Cardiac fibroblast (primary cell): ENCODE results near the gene PDE6A.

Experiments
- DNase-seq, 2 donors: peaks; one replicate each; pipeline versions ENCODE4 v3.0.0 to v3.0.0-alpha.2; 2010; ENCODE audit warnings: low read depth in 2 of 2
- H3K4me3 ChIP-seq, 2 donors: replicated peaks in 1 of 2; 1 replicate in 1 of 2; 2 replicates in 1 of 2; pipeline ENCODE4 v1.5.1; 2011; ENCODE audit warnings: low read depth in 2 of 2, low read length in 2 of 2, mild to moderate bottlenecking in 2 of 2, moderate library complexity in 1 of 2
- TF ChIP-seq, protein P1 (sequence below): IDR thresholded peaks from one replicate; pipeline ENCODE4 v1.5.1; 2011; ENCODE audit warnings: low read depth, mild to moderate bottlenecking, low read length, inconsistent platforms

PDE6A gene

DNA sequence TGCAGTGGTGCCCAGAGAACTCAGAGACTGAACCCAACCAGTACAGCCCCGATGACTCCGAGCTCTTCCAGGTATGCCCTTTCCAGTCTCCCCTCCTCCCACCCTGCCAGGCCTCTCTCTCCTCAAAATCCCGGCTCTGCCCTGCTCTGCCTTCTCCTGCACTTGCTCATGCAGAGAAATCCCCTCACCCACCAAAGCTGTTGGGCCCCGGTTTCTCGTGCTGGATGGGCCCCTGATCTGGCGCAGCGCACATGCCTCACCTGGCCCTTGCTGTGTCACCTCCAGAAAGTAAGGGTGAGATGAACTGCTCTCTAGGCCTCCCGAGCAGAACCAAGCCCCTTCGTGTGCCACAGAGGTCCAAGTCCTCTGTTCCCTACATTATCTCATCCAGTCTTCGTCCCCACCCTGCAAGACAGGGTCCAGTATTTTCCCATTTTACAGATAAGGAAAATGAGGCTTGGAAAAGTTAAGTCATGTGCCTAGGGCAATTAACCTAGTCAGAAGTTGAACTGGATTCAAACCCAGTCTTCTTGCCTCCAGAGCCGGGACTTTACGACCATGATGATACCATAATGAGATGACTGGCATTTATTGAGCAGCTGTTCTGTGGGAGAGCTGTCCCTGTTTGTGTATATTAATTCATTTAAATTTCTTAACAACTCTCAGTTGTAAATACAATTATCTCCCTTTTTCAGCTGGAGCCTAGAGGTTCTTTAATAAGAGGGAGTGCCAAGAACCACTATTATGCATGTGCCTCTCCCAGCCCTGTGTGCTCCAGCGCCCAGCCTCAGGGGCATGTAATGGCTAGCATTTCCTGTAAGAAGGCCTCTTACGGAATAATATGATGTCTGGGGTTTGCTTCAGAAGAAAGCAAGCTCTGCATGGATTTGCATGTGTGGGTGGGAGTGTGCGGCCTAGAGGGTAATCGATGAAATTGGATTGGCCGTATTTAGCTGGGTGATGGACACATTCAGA, 123.8 kb downstream of the PDE6A start:
- no peak for DNase-seq
- TF ChIP-seq, protein P1, sequence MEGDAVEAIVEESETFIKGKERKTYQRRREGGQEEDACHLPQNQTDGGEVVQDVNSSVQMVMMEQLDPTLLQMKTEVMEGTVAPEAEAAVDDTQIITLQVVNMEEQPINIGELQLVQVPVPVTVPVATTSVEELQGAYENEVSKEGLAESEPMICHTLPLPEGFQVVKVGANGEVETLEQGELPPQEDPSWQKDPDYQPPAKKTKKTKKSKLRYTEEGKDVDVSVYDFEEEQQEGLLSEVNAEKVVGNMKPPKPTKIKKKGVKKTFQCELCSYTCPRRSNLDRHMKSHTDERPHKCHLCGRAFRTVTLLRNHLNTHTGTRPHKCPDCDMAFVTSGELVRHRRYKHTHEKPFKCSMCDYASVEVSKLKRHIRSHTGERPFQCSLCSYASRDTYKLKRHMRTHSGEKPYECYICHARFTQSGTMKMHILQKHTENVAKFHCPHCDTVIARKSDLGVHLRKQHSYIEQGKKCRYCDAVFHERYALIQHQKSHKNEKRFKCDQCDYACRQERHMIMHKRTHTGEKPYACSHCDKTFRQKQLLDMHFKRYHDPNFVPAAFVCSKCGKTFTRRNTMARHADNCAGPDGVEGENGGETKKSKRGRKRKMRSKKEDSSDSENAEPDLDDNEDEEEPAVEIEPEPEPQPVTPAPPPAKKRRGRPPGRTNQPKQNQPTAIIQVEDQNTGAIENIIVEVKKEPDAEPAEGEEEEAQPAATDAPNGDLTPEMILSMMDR, result no peak
- no peak overlapping the region for H3K4me3 ChIP-seq

DNA sequence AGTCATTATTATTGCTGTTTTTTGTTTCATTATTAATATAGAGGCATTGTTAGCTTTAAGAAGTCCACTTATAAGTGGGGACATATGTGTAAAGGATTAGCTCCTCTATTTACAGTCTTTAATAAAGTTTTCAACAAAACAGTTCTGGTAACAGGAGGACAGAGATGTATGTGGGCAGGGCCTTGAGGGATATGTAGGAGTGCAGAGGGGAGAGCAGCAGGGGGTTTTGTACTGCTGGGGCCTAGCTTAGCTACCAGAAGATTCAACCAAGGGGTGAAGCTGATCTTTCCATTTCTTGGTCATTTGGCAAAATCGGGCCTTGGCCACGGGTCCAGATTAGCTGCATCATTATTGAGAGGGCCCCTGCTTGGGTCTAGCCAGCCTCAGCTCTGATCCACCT, 124.6 kb downstream of the PDE6A start:
- no peak for DNase-seq
- H3K4me3 ChIP-seq, result no peak overlapping the region
- TF ChIP-seq, protein P1, result no peak

DNA sequence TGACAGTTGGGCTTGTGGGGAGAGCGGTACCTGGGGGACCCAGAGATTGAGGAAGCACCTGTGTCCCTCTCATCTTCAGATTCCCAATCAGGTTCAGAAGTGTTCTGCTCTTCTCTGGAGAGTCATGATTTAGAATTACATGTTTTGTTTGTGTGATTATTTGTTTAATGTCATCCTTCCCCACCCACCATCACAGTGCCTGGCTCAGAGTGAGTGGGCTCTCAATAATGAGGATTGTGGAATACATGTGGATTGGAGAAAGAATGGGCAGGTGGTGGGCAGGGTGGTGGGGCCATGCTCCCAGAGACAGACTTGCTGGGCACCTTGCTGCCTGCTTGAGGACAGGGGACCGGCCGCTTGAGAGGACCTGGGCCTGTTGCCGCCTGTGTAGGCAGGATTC, 126.5 kb downstream of the PDE6A start:
- H3K4me3 ChIP-seq, result no peak overlapping the region
- no peak for DNase-seq
- TF ChIP-seq, protein P1, result no peak

DNA sequence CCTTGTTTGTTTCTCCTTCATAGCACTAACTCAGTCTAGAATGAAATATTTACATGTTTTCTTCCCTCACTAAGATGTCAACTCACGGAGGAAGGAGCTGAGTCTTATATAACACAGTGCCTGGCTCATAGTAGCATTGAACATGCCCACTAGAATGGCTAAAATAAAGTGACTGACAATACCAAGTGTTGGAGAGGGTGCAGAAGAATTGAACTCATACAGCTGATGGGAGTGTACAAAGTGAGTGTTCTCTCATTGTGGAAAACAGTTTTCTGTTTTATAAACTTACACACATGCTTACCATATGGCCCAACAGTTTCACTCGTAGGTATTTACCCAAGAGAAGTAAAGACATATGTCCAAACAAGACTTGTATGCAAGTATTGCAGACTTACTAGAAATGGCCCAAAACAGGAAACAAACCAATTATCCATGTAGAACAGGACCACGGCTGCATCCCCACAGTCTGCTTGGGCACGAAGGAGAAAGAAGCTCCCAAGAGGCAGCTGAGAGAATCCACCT, 127.0 kb downstream of the PDE6A start:
- no peak overlapping the region for H3K4me3 ChIP-seq
- no peak for DNase-seq
- TF ChIP-seq, protein P1, result no peak

DNA sequence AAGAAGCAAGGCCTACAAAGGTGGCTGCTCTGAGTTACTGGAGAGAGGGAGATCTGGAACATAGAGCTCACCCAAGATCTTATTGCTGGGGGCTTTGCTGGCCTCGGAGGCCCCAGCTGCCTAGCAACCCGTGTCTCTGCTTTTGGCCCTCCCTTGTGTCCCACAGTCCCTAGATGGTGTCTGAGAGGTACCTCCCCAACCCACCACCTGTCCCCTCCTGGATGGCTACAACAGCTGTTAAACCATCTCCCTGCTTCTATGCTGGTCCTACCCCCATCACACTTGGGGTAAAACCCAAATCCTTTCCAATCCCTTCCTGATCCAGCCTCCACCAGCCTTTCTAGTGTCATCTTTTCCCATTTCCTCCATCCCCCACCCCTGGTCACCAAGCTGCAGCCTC, 127.9 kb downstream of the PDE6A start:
- TF ChIP-seq, protein P1, result no peak
- no peak for DNase-seq
- H3K4me3 ChIP-seq, result no peak overlapping the region

DNA sequence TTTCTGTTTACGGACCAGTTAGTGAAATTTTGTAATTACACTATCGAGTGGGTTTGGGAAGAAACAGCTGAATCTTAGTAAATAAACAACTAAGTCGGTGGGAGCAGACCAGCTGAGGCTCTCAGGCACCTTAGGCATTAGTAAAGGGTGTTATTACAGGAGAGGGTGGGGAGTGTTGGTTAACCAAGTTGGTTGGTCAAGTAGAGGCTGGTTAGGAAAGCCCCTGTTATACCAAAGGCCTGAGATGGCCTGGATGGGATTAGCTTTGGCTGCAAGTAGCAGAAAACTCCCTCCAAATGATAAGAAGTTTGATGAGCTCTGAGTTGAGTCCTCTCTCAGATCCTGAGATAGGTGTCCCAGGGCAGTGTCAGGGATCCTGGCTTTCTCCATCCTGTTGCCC, 133.1 kb downstream of the PDE6A start:
- DNase-seq, result no peak
- no peak overlapping the region for H3K4me3 ChIP-seq
- TF ChIP-seq, protein P1, result no peak
